Liver (tissue), 9 donors: ENCODE data around the gene YWHAE. TPM values are rescaled to one million over a fixed set of nuclear protein-coding genes. Genes with fewer than 3 reads are reported as not detected.
A peak's percentile ranks its signal among the peaks of the same experiment; 100 is the strongest.

Experiments
- DNase-seq: peaks from one replicate; pipeline ENCODE4 v3.0.0-alpha.2; 2017; ENCODE audit warnings: low spot score
- H3K27ac ChIP-seq, 2 donors: one replicate each; pipeline ENCODE4 v1.7.0; 2013; ENCODE audit warnings: inconsistent platforms in 2 of 2, low read length in 2 of 2, control low read depth in 1 of 2, low read depth in 1 of 2, mild to moderate bottlenecking in 1 of 2
- H3K27me3 ChIP-seq, 4 donors: one replicate each; pipeline versions ENCODE4 v1.6.1 to v1.7.0; 2013; ENCODE audit warnings: low read length in 3 of 4, inconsistent platforms in 1 of 4, mild to moderate bottlenecking in 1 of 4, moderate library complexity in 1 of 4; ENCODE audit not compliant: control insufficient read depth in 4 of 4, insufficient read depth in 4 of 4
- H3K36me3 ChIP-seq, 4 donors: one replicate each; pipeline versions ENCODE4 v1.6.1 to v1.7.0; 2013; ENCODE audit warnings: low read length in 3 of 4, mild to moderate bottlenecking in 3 of 4, low read depth in 1 of 4, moderate library complexity in 1 of 4; ENCODE audit not compliant: control insufficient read depth in 4 of 4, insufficient read depth in 3 of 4
- H3K4me1 ChIP-seq, 4 donors: one replicate each; pipeline versions ENCODE4 v1.6.1 to v1.7.0; 2013; ENCODE audit warnings: low read length in 3 of 4, mild to moderate bottlenecking in 3 of 4, moderate library complexity in 1 of 4; ENCODE audit not compliant: control insufficient read depth in 4 of 4, insufficient read depth in 4 of 4
- H3K4me3 ChIP-seq, 3 donors: one replicate each; pipeline versions ENCODE4 v1.6.1 to v1.7.0; 2013; ENCODE audit warnings: low read length in 3 of 3, control low read depth in 1 of 3, low read depth in 1 of 3, mild to moderate bottlenecking in 1 of 3
- H3K9ac ChIP-seq, 2 donors: one replicate each; pipeline ENCODE4 v1.7.0; 2013; ENCODE audit warnings: low read length in 2 of 2, mild to moderate bottlenecking in 2 of 2, moderate library complexity in 2 of 2, control low read depth in 1 of 2, low read depth in 1 of 2
- H3K9me3 ChIP-seq, 4 donors: one replicate each; pipeline versions ENCODE4 v1.6.1 to v1.7.0; 2013; ENCODE audit warnings: low read length in 3 of 4; ENCODE audit not compliant: control insufficient read depth in 4 of 4
- ATF3 ChIP-seq: IDR thresholded peaks from 2 replicates; pipeline ENCODE4 v1.6.1; 2016; ENCODE audit warnings: antibody characterized with exemption
- EGR1 ChIP-seq, 2 donors: IDR thresholded peaks; 2 replicates each; pipeline ENCODE4 v1.6.1; 2016 to 2018; ENCODE audit warnings: antibody characterized with exemption in 2 of 2, low read depth in 2 of 2
- FOXA2 ChIP-seq: IDR thresholded peaks from 2 replicates; pipeline ENCODE4 v1.6.1; 2016; ENCODE audit warnings: antibody characterized with exemption
- GABPA ChIP-seq, 2 donors: IDR thresholded peaks in 1 of 2; conservative IDR thresholded peaks in 1 of 2; 2 replicates each; pipeline ENCODE4 v1.6.1; 2016; ENCODE audit warnings: antibody characterized with exemption in 2 of 2, mild to moderate bottlenecking in 1 of 2, moderate library complexity in 1 of 2
- MAX ChIP-seq: IDR thresholded peaks from 2 replicates; pipeline ENCODE4 v1.6.1; 2016; ENCODE audit warnings: antibody characterized with exemption
- NR2F2 ChIP-seq: IDR thresholded peaks from 2 replicates; pipeline ENCODE4 v1.6.1; 2016; ENCODE audit warnings: antibody characterized with exemption
- REST ChIP-seq: IDR thresholded peaks from 2 replicates; pipeline ENCODE4 v1.6.1; 2016; ENCODE audit warnings: antibody characterized with exemption, mild to moderate bottlenecking
- RXRA ChIP-seq, 2 donors: IDR thresholded peaks; 2 replicates each; pipeline ENCODE4 v1.6.1; 2017 to 2018; ENCODE audit warnings: antibody characterized with exemption in 2 of 2, mild to moderate bottlenecking in 1 of 2
- SP1 ChIP-seq: IDR thresholded peaks from 2 replicates; pipeline ENCODE4 v1.6.1; 2018; ENCODE audit warnings: antibody characterized with exemption, mild to moderate bottlenecking
- TAF1 ChIP-seq: conservative IDR thresholded peaks from 2 replicates; pipeline ENCODE4 v1.6.1; 2016; ENCODE audit warnings: antibody characterized with exemption, mild to moderate bottlenecking
- ZBTB33 ChIP-seq: IDR thresholded peaks from 2 replicates; pipeline ENCODE4 v1.6.1; 2016; ENCODE audit warnings: antibody characterized with exemption
- WGBS: extraction: QIAGEN DNeasy Blood & Tissue Kit; methylation state at CpG from one replicate; pipeline ENCODE4 v1.1.7; 2013; 5-methylcytosine and 5-hydroxymethylcytosine counted together
- polyA plus RNA-seq, 2 donors: library from polyadenylated mRNA; stranded (reverse) in 1 of 2; unstranded in 1 of 2; fragments of 200-250 nt in 1 of 2; fragments of >200 nt in 1 of 2; fragmentation: Nextera tagmentation in 1 of 2; extraction: Ambion mirVana in 1 of 2; gene quantifications; one replicate each; pipeline versions ENCODE4 v1.2.1 to v1.2.3, GENCODE V29; 2013 to 2015
- total RNA-seq, 2 donors: library from RNA; depleted of rRNA; stranded (reverse); fragments of >200 nt; gene quantifications; one replicate each; pipeline ENCODE4 v1.2.3, GENCODE V29; 2014
- donor health status: healthy.
- donor health status: healthy.
- donor health status: healthy.
- donor health status: healthy.
- donor health status: healthy.

The YWHAE gene
- total and polyA plus RNA-seq, 4 donors: 173 to 288 (median 202) TPM

- Histone ChIP-seq H3K36me3 (no peaks in the 10 kb centered on the region), H3K9ac (no peak overlapping the region), H3K4me1 (no peaks in the 10 kb centered on the region), H3K4me3 (no peak overlapping the region), H3K27me3 (peaks cover 0 to 3% (median 0%) of the 10 kb centered on the region in 4 donors), H3K27ac (no peak overlapping the region), H3K9me3 (no peaks in the 10 kb centered on the region)
- WGBS: 79% methylated on average over 12 of the region's 12 CpGs
- no peak for DNase-seq
- no peak for TF ChIP-seq SP1
Measured at GRCh38 chr17:1325766-1326165, 74.3 kb downstream of the YWHAE start.

GRCh38 chr17:1324201-1324771 is 75.7 kb downstream of the YWHAE start:
- peak; percentile 70 for TF ChIP-seq MAX
- TF ChIP-seq EGR1 (IDR thresholded peaks at IDR 0.05; ENCODE audit: low read depth in 2 of 2): peak; percentile 54 to 85
- TF ChIP-seq RXRA (IDR thresholded peaks at IDR 0.05): peak; percentile 37 to 87
- no peak for TF ChIP-seq TAF1
- peak; percentile 100 for TF ChIP-seq NR2F2
- no peak for TF ChIP-seq ZBTB33
- 71% methylated on average over 27 of the region's 27 CpGs for WGBS
- Histone ChIP-seq H3K36me3 (no peaks in the 10 kb centered on the region), H3K9ac (no peak overlapping the region), H3K9me3 (no peaks in the 10 kb centered on the region), H3K4me3 (no peak overlapping the region), H3K4me1 (no peaks in the 10 kb centered on the region), H3K27ac (no peak overlapping the region), H3K27me3 (peaks cover 0 to 3% (median 0%) of the 10 kb centered on the region in 4 donors)
- DNase-seq: no peak

- H3K36me3 ChIP-seq: no peaks in the 10 kb centered on the region
- peaks cover 0 to under 1% (median 0%) of the 10 kb centered on the region in 4 donors for H3K27me3 ChIP-seq
- no peak for DNase-seq
- no peak overlapping the region for H3K4me3 ChIP-seq
- H3K9ac ChIP-seq: no peak overlapping the region
- no peak overlapping the region for H3K27ac ChIP-seq
- H3K9me3 ChIP-seq: no peaks in the 10 kb centered on the region
- 81% methylated on average over 19 of the region's 19 CpGs for WGBS
- H3K4me1 ChIP-seq: no peaks in the 10 kb centered on the region
- TF ChIP-seq NR2F2: no peak
- no peak for TF ChIP-seq FOXA2
- no peak for TF ChIP-seq MAX
- no peak for TF ChIP-seq GABPA (IDR thresholded peaks at IDR 0.05 in 1 of 2, conservative IDR thresholded peaks at IDR 0.05 in 1 of 2)
- no peak for TF ChIP-seq REST
- no peak for TF ChIP-seq ATF3
Measured at GRCh38 chr17:1323336-1323735, 76.7 kb downstream of the YWHAE start.
